ENCODE measurements around the gene PITPNB. TPM values are rescaled to one million over a fixed set of nuclear protein-coding genes. Genes with fewer than 3 reads are reported as not detected.

The PITPNB gene
- total RNA-seq, 1 donor from 2014 or later: 16.3 TPM

- H3K4me3 ChIP-seq (ENCODE audit: low read depth, low read length): no peak overlapping the region
- TF ChIP-seq, protein P1, sequence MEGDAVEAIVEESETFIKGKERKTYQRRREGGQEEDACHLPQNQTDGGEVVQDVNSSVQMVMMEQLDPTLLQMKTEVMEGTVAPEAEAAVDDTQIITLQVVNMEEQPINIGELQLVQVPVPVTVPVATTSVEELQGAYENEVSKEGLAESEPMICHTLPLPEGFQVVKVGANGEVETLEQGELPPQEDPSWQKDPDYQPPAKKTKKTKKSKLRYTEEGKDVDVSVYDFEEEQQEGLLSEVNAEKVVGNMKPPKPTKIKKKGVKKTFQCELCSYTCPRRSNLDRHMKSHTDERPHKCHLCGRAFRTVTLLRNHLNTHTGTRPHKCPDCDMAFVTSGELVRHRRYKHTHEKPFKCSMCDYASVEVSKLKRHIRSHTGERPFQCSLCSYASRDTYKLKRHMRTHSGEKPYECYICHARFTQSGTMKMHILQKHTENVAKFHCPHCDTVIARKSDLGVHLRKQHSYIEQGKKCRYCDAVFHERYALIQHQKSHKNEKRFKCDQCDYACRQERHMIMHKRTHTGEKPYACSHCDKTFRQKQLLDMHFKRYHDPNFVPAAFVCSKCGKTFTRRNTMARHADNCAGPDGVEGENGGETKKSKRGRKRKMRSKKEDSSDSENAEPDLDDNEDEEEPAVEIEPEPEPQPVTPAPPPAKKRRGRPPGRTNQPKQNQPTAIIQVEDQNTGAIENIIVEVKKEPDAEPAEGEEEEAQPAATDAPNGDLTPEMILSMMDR (conservative IDR thresholded peaks at IDR 0.05; ENCODE audit: low read depth, low read length): no peak
- DNase-seq (ENCODE audit: low read depth): no peak
These were observed 104.1 kb downstream of the PITPNB start for GRCh38 chr22:27814993-27815392.

GRCh38 chr22:27811778-27812177 lies 107.3 kb downstream of the PITPNB start:
- no peak overlapping the region for H3K4me3 ChIP-seq (ENCODE audit: low read depth, low read length)
- DNase-seq (ENCODE audit: low read depth): no peak
- TF ChIP-seq, protein P1 (conservative IDR thresholded peaks at IDR 0.05; ENCODE audit: low read depth, low read length): no peak

- DNase-seq (ENCODE audit: low read depth): no peak
- TF ChIP-seq, protein P1 (conservative IDR thresholded peaks at IDR 0.05; ENCODE audit: low read depth, low read length): no peak
- no peak overlapping the region for H3K4me3 ChIP-seq (ENCODE audit: low read depth, low read length)
These were observed 108.4 kb downstream of the PITPNB start for GRCh38 chr22:27810609-27811151.

DNA sequence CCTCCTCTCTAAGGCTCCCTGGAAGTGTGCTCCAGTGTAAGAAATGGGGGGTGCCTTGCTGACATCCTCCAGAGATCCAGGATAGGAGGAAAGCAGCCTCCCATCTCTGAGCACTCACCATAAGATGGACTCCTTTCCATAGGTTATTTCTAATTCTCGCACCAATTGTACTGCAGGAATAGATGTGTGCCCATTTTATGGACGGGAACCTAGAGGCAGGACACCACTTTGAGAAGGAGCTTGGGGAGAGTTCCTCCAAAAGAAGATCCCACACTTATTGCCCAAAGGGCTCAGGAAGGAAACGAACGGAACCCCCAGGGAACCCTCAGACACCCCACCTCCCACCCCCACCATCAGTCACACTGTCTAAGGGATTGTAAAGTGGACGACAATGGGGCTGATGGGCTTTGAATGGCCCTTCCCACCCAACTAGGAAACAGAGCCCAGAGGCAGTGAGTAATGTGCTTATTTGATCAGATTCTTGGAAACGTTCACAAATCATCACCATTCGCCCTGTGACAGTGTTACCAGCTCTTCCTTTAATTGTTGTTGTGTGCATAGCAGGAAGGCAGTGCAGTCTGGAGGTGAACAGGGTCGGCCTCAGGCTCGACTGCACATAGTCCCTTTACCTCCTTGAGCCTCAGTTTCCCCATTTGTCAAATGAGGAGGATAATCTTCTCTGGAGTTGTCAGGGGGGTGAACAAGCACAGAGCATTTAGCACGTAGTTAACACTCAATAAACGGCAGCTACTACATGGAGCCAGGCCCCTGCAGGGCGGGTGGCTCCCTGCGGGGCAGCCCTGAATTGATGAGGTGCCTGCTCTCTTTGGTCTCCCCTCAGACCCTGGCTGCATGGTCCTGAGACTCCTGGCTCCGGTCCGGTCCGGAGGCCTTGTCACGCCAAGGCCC lies 109.1 kb downstream of the PITPNB start:
- no peak overlapping the region for H3K4me3 ChIP-seq (ENCODE audit: low read depth, low read length)
- TF ChIP-seq, protein P1 (conservative IDR thresholded peaks at IDR 0.05; ENCODE audit: low read depth, low read length): no peak
- DNase-seq (ENCODE audit: low read depth): no peak

DNA sequence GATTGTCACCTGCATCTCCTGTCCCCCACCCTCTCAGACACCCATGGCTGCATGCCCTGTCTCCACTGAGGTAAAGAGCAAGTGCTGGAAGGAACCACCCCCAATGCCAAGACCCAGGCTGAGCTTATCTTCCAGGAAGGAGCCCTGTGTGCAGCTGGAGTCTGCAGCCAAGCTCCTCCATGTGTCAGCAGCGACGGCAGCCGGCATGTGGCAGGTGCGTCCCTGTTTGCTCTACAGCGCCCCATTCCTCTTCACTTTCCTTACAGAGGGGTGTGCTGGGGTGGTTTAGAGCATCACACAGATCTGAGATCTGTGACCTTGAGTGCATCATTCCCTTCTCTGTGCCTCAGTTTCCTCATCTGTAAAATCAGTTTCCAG lies 109.8 kb downstream of the PITPNB start:
- H3K4me3 ChIP-seq (ENCODE audit: low read depth, low read length): no peak overlapping the region
- TF ChIP-seq, protein P1 (conservative IDR thresholded peaks at IDR 0.05; ENCODE audit: low read depth, low read length): no peak
- DNase-seq (ENCODE audit: low read depth): no peak

DNA sequence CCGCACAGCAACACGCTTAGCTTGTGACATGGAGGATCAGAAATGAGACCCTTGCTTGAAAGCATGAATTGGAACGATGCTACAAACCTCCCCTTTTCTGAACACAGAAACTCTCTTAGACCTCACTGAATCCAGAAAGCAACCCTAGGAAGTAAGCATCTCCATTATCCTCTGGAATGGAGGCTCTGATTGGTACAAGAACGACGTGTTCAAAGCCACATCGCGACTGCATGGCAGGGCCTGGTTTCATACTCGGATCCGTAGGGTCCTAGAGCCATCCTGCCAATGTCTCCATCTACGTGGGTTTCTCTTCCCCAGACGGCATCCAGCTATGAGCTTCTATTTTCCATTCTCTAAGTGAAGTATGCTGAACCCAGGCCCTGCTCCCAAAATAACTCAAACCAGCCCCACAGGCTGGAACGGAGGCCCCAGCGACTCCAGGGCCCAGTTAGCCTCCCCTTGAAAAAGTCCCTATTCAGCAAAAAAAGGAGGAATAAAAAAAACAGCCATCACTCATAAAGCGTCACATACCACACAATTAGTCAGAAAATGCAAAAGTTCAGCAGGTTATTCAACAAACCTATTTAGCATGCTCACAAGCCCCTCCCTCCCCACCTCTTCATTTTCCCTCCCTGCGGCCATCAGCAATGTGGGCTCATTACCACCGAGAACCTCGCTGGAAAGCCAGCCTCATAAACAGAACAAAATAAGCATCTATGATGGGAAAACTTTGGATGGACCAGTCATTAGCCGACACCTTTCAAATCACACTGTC lies 110.4 kb downstream of the PITPNB start:
- no peak for DNase-seq (ENCODE audit: low read depth)
- TF ChIP-seq, protein P1 (conservative IDR thresholded peaks at IDR 0.05; ENCODE audit: low read depth, low read length): no peak
- no peak overlapping the region for H3K4me3 ChIP-seq (ENCODE audit: low read depth, low read length)

Data from epithelial cell of proximal tubule (primary cell).